A549 (cell line): ENCODE measurements around the gene KANTR.

ENCODE experiments used
- CEBPB ChIP-seq, 2 experiments: fragments of >200 bp in 1 of 2; sonication (Bioruptor Twin) in 1 of 2; formaldehyde crosslinking in 1 of 2; IDR thresholded peaks; 2 replicates each; pipeline ENCODE4 v1.6.1; 2012 to 2016
- CTCF ChIP-seq: fragments of >200 bp; sonication (Bioruptor Twin); formaldehyde crosslinking; IDR thresholded peaks from 3 replicates; pipeline ENCODE4 v1.5.1; 2016
- EP300 ChIP-seq, 2 experiments: fragments of >200 bp; sonication (Bioruptor Twin); formaldehyde crosslinking; IDR thresholded peaks; 2 replicates in 1 of 2; 3 replicates in 1 of 2; pipeline ENCODE4 v1.6.1; 2016 to 2017
- KDM1A ChIP-seq: fragments of 200-600 bp; sonication (generic); IDR thresholded peaks from 2 replicates; pipeline ENCODE4 v1.6.1; 2016; ENCODE audit warnings: low read depth, mild to moderate bottlenecking
- KDM5A ChIP-seq: fragments of 200-600 bp; sonication (generic); IDR thresholded peaks from 2 replicates; pipeline ENCODE4 v1.6.1; 2016; ENCODE audit warnings: antibody characterized with exemption, mild to moderate bottlenecking
- MAX ChIP-seq: IDR thresholded peaks from 2 replicates; pipeline ENCODE4 v1.6.1; 2012
- NFE2L2 ChIP-seq: fragments of 150-350 bp; conservative IDR thresholded peaks from 2 replicates; pipeline ENCODE4 v1.6.1; 2014; ENCODE audit warnings: low read length
- PHF8 ChIP-seq: fragments of 200-600 bp; sonication (generic); IDR thresholded peaks from 2 replicates; pipeline ENCODE4 v1.6.1; 2016; ENCODE audit warnings: low read depth, mild to moderate bottlenecking, antibody characterized with exemption, moderate library complexity, borderline replicate concordance
- POLR2A ChIP-seq: IDR thresholded peaks from 2 replicates; pipeline ENCODE4 v1.6.1; 2012; ENCODE audit warnings: mild to moderate bottlenecking, low read length
- POLR2AphosphoS2 ChIP-seq: conservative IDR thresholded peaks from 2 replicates; pipeline ENCODE4 v1.6.1; 2012; ENCODE audit warnings: low read length, improper control_type of control experiment, inconsistent platforms
- RCOR1 ChIP-seq: fragments of 150-350 bp; IDR thresholded peaks from 2 replicates; pipeline ENCODE4 v1.6.1; 2014; ENCODE audit warnings: antibody characterized with exemption, low read length, low read depth
- RFX5 ChIP-seq: fragments of 450-650 bp; IDR thresholded peaks from 2 replicates; pipeline ENCODE4 v1.7.1; 2014; ENCODE audit warnings: antibody characterized with exemption, mild to moderate bottlenecking, moderate library complexity

- TF ChIP-seq POLR2A, result no peak
- no peak for TF ChIP-seq POLR2AphosphoS2
- TF ChIP-seq RFX5, result no peak
- TF ChIP-seq KDM5A, result no peak
- no peak for TF ChIP-seq MAX
- TF ChIP-seq EP300 (IDR thresholded peaks at IDR 0.05), result no peak
- no peak for TF ChIP-seq CEBPB (IDR thresholded peaks at IDR 0.05)
- TF ChIP-seq KDM1A, result no peak
- no peak for TF ChIP-seq RCOR1
- TF ChIP-seq NFE2L2, result no peak
- no peak for TF ChIP-seq CTCF
- no peak for TF ChIP-seq PHF8
Measured at GRCh38 chrX:53082773-53083616, 10.9 kb upstream of the KANTR start.
